Trophoblast cell (in vitro differentiated cells and primary cell): ENCODE measurements around the gene COMP.

Source experiments
- DNase-seq, 2 donors: peaks; one replicate each; pipeline ENCODE4 v3.0.0-alpha.2; 2016
- H2AFZ ChIP-seq: 2 replicates; pipeline ENCODE4 v1.6.1; 2013; ENCODE audit warnings: low read length, moderate library complexity, mild to moderate bottlenecking; ENCODE audit not compliant: insufficient read depth, poor library complexity
- H2AK5ac ChIP-seq: 2 replicates; pipeline ENCODE4 v1.6.1; 2013; ENCODE audit warnings: mild to moderate bottlenecking, low read length
- H2BK120ac ChIP-seq: 2 replicates; pipeline ENCODE4 v1.6.1; 2013; ENCODE audit warnings: low read length, mild to moderate bottlenecking, moderate library complexity; ENCODE audit not compliant: insufficient read depth, poor library complexity
- H2BK12ac ChIP-seq: 2 replicates; pipeline ENCODE4 v1.6.1; 2013; ENCODE audit warnings: mild to moderate bottlenecking, low read length, moderate library complexity
- H2BK5ac ChIP-seq: 2 replicates; pipeline ENCODE4 v1.6.1; 2013; ENCODE audit warnings: low read length, low read depth, moderate library complexity, mild to moderate bottlenecking; ENCODE audit not compliant: poor library complexity
- H3K14ac ChIP-seq: 2 replicates; pipeline ENCODE4 v1.6.1; 2013; ENCODE audit warnings: mild to moderate bottlenecking, low read length
- H3K18ac ChIP-seq: 2 replicates; pipeline ENCODE4 v1.6.1; 2013; ENCODE audit warnings: mild to moderate bottlenecking, low read length
- H3K23ac ChIP-seq: 2 replicates; pipeline ENCODE4 v1.6.1; 2013; ENCODE audit warnings: low read length
- H3K27ac ChIP-seq: 2 replicates; pipeline ENCODE4 v1.5.1; 2013; ENCODE audit warnings: low read depth, mild to moderate bottlenecking, inconsistent platforms, low read length, moderate library complexity
- H3K27me3 ChIP-seq: 2 replicates; pipeline ENCODE4 v1.6.1; 2013; ENCODE audit warnings: inconsistent platforms, mild to moderate bottlenecking, low read length, moderate library complexity; ENCODE audit not compliant: insufficient read depth
- H3K36me3 ChIP-seq, 2 experiments: 1 replicate in 1 of 2; 2 replicates in 1 of 2; pipeline ENCODE4 v1.6.1; 2013; ENCODE audit warnings: low read length in 2 of 2, mild to moderate bottlenecking in 2 of 2, moderate library complexity in 1 of 2; ENCODE audit not compliant: insufficient read depth in 2 of 2, control insufficient read depth in 1 of 2
- H3K4ac ChIP-seq: 2 replicates; pipeline ENCODE4 v1.6.1; 2013; ENCODE audit warnings: low read depth, mild to moderate bottlenecking, low read length, moderate library complexity
- H3K4me1 ChIP-seq, 2 experiments: 1 replicate in 1 of 2; 2 replicates in 1 of 2; pipeline ENCODE4 v1.6.1; 2013; ENCODE audit warnings: low read length in 2 of 2, mild to moderate bottlenecking in 2 of 2, moderate library complexity in 1 of 2; ENCODE audit not compliant: insufficient read depth in 2 of 2, control insufficient read depth in 1 of 2
- H3K4me2 ChIP-seq: 2 replicates; pipeline ENCODE4 v1.6.1; 2013; ENCODE audit warnings: inconsistent platforms, mild to moderate bottlenecking, low read length, moderate library complexity
- H3K4me3 ChIP-seq: 2 replicates; pipeline ENCODE4 v1.5.1; 2013; ENCODE audit warnings: mild to moderate bottlenecking, low read depth, low read length, inconsistent platforms
- H3K79me1 ChIP-seq: one replicate; pipeline ENCODE4 v1.6.1; 2013; ENCODE audit warnings: low read length
- H3K79me2 ChIP-seq: 2 replicates; pipeline ENCODE4 v1.6.1; 2013; ENCODE audit warnings: low read length, mild to moderate bottlenecking; ENCODE audit not compliant: control insufficient read depth, insufficient read depth, poor library complexity
- H3K9ac ChIP-seq: 2 replicates; pipeline ENCODE4 v1.6.1; 2013; ENCODE audit warnings: mild to moderate bottlenecking, low read length
- H3K9me3 ChIP-seq: 2 replicates; pipeline ENCODE4 v1.6.1; 2013; ENCODE audit warnings: low read depth, mild to moderate bottlenecking, control low read depth, inconsistent platforms, low read length; ENCODE audit not compliant: insufficient read depth
- H4K12ac ChIP-seq: 2 replicates; pipeline ENCODE4 v1.6.1; 2013; ENCODE audit warnings: low read depth, mild to moderate bottlenecking, low read length, moderate library complexity
- H4K8ac ChIP-seq: 2 replicates; pipeline ENCODE4 v1.6.1; 2013; ENCODE audit warnings: low read depth, mild to moderate bottlenecking, low read length, moderate library complexity
- H4K91ac ChIP-seq: one replicate; pipeline ENCODE4 v1.6.1; 2013; ENCODE audit warnings: low read depth, mild to moderate bottlenecking, low read length, moderate library complexity
- WGBS: extraction: QIAGEN DNeasy Blood & Tissue Kit; methylation state at CpG from one replicate; pipeline ENCODE4 v1.1.7; 2013; ENCODE audit warnings: missing lambda C conversion rate; ENCODE audit not compliant: insufficient read length, insufficient coverage; ENCODE audit errors: extremely low coverage; 5-methylcytosine and 5-hydroxymethylcytosine counted together

COMP gene

GRCh38 chr19:18763674-18764590 lies 27.2 kb downstream of the COMP start:
- no peaks in the 10 kb centered on the region for H3K79me2 ChIP-seq
- H3K27me3 ChIP-seq, result no peaks in the 10 kb centered on the region
- no peak overlapping the region for H2BK12ac ChIP-seq
- H3K4me2 ChIP-seq, result no peak overlapping the region
- H4K12ac ChIP-seq, result no peak overlapping the region
- peaks cover 3% of the 10 kb centered on the region for H3K9me3 ChIP-seq
- H4K8ac ChIP-seq, result no peak overlapping the region
- H3K27ac ChIP-seq, result no peak overlapping the region
- H2AK5ac ChIP-seq, result no peak overlapping the region
- no peak overlapping the region for H3K4ac ChIP-seq
- no peak overlapping the region for H3K9ac ChIP-seq
- no CpG with 5 or more reads among the region's 41 CpGs for WGBS
- no peak overlapping the region for H2AFZ ChIP-seq
- no peak overlapping the region for H3K18ac ChIP-seq
- peak overlapping the region; percentile 1 for H3K4me3 ChIP-seq
- no peak overlapping the region for H3K23ac ChIP-seq
- no peak overlapping the region for H2BK120ac ChIP-seq
- no peaks in the 10 kb centered on the region for H3K79me1 ChIP-seq
- no peak overlapping the region for H2BK5ac ChIP-seq
- no peaks in the 10 kb centered on the region for H3K4me1 ChIP-seq
- no peak overlapping the region for H3K14ac ChIP-seq
- no peak overlapping the region for H4K91ac ChIP-seq
- DNase-seq, result no peak
- peaks cover 0 to 1% of the 10 kb centered on the region in 2 experiments for H3K36me3 ChIP-seq

GRCh38 chr19:18762125-18763023 lies 28.7 kb downstream of the COMP start:
- H3K36me3 ChIP-seq, result peaks cover 0 to 1% of the 10 kb centered on the region in 2 experiments
- no peak overlapping the region for H2BK120ac ChIP-seq
- no peak overlapping the region for H3K4ac ChIP-seq
- H4K8ac ChIP-seq, result no peak overlapping the region
- H3K27ac ChIP-seq, result no peak overlapping the region
- H3K4me1 ChIP-seq, result peaks cover under 1 to 2% of the 10 kb centered on the region in 2 experiments
- H2BK5ac ChIP-seq, result no peak overlapping the region
- H3K79me1 ChIP-seq, result peaks cover 1% of the 10 kb centered on the region
- H3K27me3 ChIP-seq, result no peaks in the 10 kb centered on the region
- no CpG with 5 or more reads among the region's 35 CpGs for WGBS
- no peak overlapping the region for H4K91ac ChIP-seq
- no peak overlapping the region for H3K23ac ChIP-seq
- no peak for DNase-seq
- H4K12ac ChIP-seq, result no peak overlapping the region
- no peak overlapping the region for H2AK5ac ChIP-seq
- no peak overlapping the region for H3K9ac ChIP-seq
- H3K4me3 ChIP-seq, result no peak overlapping the region
- no peak overlapping the region for H3K18ac ChIP-seq
- no peaks in the 10 kb centered on the region for H3K79me2 ChIP-seq
- peak overlapping the region; percentile 3 for H2AFZ ChIP-seq
- no peak overlapping the region for H2BK12ac ChIP-seq
- peaks cover 3% of the 10 kb centered on the region for H3K9me3 ChIP-seq
- no peak overlapping the region for H3K14ac ChIP-seq
- no peak overlapping the region for H3K4me2 ChIP-seq

GRCh38 chr19:18761531-18762110 lies 29.5 kb downstream of the COMP start:
- peaks cover 0 to 1% of the 10 kb centered on the region in 2 experiments for H3K36me3 ChIP-seq
- H2BK120ac ChIP-seq, result no peak overlapping the region
- H3K79me2 ChIP-seq, result peaks cover 2% of the 10 kb centered on the region
- no peak overlapping the region for H3K23ac ChIP-seq
- no peak overlapping the region for H4K12ac ChIP-seq
- H2BK12ac ChIP-seq, result no peak overlapping the region
- peaks cover 3% of the 10 kb centered on the region for H3K9me3 ChIP-seq
- H3K14ac ChIP-seq, result no peak overlapping the region
- H3K18ac ChIP-seq, result no peak overlapping the region
- no CpG with 5 or more reads among the region's 16 CpGs for WGBS
- H3K27me3 ChIP-seq, result no peaks in the 10 kb centered on the region
- no peak overlapping the region for H3K4ac ChIP-seq
- no peak overlapping the region for H3K4me2 ChIP-seq
- H4K8ac ChIP-seq, result no peak overlapping the region
- no peak overlapping the region for H2AK5ac ChIP-seq
- no peak overlapping the region for H3K9ac ChIP-seq
- no peak overlapping the region for H2BK5ac ChIP-seq
- H3K4me3 ChIP-seq, result no peak overlapping the region
- H2AFZ ChIP-seq, result no peak overlapping the region
- peaks cover 7 to 9% of the 10 kb centered on the region in 2 experiments for H3K4me1 ChIP-seq
- no peak for DNase-seq
- H3K27ac ChIP-seq, result no peak overlapping the region
- H3K79me1 ChIP-seq, result peaks cover 4% of the 10 kb centered on the region
- H4K91ac ChIP-seq, result no peak overlapping the region
